T-helper 2 cell treated with Interferon-gamma antibody and Interleukin-4, amounts not matched to agents 100 ng/mL and 5 ng/mL, for 36 hours (primary cell): ENCODE data around the gene CDKN2D. TPM values are rescaled to one million over a fixed set of nuclear protein-coding genes. Genes with fewer than 3 reads are reported as not detected.
"Not testable (repeated sequence)": the region's sequence is repeated elsewhere in the genome, so short reads cannot be mapped to it uniquely, and the experiment has no call there.

ENCODE experiments used
- intact Hi-C: fragments of 100-400 bp; cut with micrococcal nuclease; formaldehyde crosslinking; loops from one replicate; pipeline ENCODE4 v1.15.1; 2023
- total RNA-seq: library from RNA; stranded (reverse); gene quantifications from 2 replicates; pipeline ENCODE4 v1.2.3, GENCODE V29; 2022

Gene CDKN2D
- total RNA-seq, 1 donor from 2014 or later, result 55.1 TPM

DNA sequence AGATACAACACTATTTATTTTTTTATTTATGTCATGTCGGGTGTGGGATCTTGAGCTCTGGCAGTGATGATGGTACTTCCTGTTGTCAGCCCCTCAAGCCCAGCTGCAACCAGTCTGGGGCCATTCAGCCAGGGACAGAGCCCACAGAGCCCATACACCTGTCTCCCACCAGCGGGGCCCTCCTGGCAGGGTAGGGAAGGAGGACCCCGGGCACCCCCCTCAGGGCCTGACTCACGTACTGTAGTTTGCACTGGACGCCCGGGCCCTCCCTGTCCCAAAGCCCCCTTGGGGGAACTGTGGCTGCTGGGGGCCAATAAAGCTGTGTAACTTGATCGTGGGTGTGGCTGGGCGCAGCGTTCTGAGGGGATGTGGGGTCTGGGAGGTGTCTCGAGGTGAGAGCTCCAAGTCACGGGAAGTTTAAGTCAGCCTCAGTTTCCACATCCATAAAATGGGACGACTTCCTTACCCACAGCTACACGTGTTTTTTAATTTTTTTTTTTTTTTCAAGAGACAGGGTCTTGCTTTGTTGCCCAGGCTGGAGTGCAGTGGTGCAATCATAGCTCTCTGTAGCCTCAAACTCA, 15.6 kb downstream of the CDKN2D start:
- intact Hi-C loops, result loop anchor here (5.0 kb wide), 2 partner anchors 51 to 151 kb away; partner anchors contain the start of genes CDC37 and KEAP1

DNA sequence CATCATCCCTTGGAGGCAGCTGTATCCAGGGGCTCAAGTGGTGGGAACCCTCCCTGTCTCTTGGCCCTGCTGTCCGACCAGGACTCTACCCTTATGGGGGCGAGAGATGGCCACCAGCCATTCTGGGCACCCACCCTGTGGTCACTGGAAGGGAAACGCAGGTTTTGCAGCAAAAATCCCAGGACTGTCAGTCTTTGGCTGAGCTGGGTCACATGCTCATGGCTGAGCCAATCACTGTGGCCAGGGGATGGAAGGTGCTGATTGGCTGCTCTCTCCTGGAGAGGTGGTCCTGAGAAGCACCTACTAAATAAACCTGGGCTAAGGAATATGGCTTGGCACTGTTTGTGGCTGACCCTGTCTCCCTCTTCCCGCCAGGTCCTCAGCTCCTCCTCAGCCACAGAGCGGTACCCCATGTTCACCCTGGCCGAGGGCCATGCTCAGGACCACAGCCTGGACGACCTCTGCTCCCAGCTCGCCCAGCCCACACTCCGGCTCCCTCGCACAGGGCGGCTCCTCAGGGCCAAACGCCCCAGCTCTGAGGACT, 16.2 kb downstream of the CDKN2D start:
- intact Hi-C loops, result loop anchor here (5.0 kb wide), 2 partner anchors 50 to 150 kb away; partner anchors contain the start of genes CDC37 and KEAP1

DNA sequence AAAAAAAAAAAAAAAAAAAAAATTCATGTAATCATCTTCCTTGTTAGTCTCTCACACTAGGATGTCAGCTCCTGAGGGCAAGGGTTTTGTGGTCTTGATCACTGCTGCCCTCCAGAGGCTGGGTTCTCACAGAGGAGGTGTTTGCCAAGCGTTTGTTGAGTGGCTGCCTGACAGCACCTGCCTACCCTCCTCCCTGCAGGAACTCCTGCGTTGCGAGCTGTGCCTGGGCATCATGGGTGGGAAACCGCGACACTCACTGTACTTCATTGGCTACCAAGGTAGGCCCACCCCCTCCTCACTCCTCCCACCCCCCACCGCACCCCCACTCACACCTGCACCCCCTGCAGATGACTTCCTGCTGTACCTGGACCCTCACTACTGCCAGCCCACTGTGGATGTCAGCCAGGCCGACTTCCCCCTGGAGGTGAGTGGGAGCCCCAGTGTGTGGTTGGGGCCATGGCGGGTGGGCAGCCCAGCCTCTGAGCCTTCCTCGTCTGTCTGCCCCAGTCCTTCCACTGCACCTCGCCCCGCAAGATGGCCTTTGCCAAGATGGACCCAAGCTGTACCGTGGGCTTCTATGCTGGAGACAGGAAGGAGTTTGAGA, 17.0 kb downstream of the CDKN2D start:
- intact Hi-C loops, result loop anchor here (5.0 kb wide), 2 partner anchors 49 to 149 kb away; partner anchors contain the start of genes CDC37 and KEAP1

DNA sequence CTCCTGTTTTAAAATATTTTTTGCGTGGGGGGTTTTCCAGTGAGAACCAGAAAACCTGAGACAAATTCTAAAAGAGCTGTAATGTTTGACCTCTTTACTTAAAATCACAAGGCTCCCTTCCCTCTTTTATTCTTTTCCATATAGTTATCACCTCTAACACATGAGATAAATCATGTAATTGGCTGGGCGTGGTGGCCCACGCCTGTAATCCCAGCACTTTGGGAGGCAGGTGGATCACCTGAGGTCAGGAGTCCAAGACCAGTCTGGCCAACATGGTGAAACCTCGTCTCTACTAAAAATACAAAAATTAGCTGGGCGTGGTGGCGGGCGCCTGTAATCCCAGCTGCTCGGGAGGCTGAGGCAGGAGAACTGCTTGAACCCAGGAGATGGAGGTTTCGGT, 17.8 kb downstream of the CDKN2D start:
- intact Hi-C loops, result loop anchor here (5.0 kb wide), 2 partner anchors 49 to 149 kb away; partner anchors contain the start of genes CDC37 and KEAP1

DNA sequence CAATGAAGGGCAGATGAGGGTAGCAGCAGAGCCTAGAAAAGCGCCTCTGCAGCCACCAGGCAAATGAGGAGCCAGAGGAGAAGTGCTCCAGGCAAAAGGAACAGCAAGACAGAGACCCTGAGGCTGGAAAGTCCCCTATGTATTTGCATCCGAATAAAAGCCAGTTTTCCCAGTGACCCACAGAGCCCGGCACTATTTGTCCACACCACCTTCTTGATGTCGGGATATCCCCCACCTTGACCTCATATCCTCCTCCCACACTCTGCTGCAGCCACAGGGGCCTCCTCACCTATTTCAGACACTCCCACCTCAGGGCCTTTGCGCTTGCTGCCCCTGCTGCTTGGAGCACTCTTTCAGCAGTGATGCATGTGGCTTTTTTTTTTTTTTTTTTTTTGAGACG, 18.4 kb downstream of the CDKN2D start:
- intact Hi-C loops, result loop anchor here (5.0 kb wide), 2 partner anchors 48 to 148 kb away; partner anchors contain the start of genes CDC37 and KEAP1

DNA sequence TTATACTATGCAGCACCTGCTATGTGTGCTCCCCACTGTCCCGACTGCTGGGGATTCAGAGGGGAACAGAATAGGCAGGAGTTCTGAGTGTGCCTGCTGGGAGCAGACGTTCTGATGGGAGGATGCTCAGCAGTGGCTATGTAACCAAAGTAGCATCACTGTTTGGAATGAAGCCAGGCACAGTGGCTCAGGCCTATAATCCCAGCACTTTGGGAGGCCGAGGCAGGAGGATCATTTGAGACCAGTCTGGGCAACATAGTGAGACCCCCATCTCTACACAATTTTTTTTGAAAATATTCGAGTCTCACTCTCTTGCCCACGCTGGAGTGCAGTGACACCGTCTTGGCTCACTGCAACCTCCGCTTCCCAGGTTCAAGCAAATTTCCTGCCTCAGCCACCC, 19.0 kb downstream of the CDKN2D start:
- intact Hi-C loops, result loop anchor here (5.0 kb wide), 2 partner anchors 47 to 147 kb away; partner anchors contain the start of genes CDC37 and KEAP1

DNA sequence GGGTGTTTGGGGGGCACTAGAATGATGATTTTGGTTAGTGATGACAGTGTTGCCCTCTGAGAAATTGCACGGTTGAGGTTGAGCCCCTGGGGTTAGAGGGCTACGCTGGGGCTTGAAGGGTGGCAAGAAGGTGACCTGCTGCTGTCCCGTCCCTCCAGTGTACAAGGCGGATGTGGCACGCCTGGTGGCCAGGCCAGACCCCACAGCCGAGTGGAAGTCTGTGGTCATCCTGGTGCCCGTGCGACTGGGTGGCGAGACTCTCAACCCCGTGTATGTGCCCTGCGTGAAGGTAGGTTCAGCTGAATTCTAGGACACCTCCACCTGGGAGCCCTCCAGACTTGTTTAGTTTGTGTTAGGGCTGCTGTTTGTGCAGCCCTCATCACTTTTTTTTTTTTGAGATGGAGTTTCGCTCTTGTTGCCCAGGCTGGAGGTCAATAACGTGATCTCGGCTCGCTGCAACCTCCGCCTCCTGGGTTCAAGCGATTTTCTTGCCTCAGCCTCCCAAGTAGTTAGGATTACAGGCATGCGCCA, 20.0 kb downstream of the CDKN2D start:
- intact Hi-C loops, result no loop called here

DNA sequence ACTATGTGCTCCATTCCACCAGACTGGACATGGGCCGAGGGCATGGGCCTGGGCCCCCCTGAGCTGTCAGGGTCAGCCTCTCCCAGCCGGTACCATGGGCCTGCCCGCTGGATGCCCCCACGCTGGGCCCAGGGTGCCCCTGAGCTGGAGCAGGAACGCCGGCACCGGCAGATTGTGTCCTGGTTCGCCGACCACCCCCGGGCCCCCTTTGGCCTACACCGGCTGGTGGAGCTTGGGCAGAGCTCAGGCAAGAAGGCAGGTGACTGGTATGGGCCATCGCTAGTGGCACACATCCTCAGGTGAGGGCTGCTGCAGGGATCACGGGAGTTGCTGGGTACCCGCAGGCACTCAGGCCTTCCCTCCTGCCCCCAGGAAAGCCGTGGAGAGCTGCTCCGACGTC, 22.0 kb downstream of the CDKN2D start:
- intact Hi-C loops, result no loop called here

DNA sequence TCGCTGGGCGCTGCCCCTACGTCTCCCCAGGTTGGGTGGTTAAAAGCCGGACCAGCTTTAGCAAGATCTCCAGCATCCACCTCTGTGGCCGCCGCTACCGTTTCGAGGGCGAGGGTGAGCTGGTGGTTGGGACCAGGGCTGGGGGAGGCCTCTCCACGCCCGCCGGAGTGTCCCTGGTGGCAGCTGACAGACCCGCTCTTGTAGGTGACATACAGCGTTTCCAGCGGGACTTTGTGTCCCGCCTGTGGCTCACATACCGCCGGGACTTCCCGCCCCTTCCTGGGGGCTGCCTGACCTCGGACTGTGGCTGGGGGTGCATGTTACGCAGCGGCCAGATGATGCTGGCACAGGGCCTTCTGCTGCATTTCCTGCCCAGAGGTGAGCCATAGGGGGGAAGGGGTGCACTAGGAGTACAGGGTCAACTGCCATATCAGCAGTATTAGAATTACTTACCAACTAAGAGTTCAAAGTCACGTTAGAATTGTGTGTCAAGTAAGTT, 24.0 kb downstream of the CDKN2D start:
- intact Hi-C loops, result loop anchor here (5.0 kb wide), 1 partner anchor 38 kb away; no protein-coding TSS in a partner anchor

DNA sequence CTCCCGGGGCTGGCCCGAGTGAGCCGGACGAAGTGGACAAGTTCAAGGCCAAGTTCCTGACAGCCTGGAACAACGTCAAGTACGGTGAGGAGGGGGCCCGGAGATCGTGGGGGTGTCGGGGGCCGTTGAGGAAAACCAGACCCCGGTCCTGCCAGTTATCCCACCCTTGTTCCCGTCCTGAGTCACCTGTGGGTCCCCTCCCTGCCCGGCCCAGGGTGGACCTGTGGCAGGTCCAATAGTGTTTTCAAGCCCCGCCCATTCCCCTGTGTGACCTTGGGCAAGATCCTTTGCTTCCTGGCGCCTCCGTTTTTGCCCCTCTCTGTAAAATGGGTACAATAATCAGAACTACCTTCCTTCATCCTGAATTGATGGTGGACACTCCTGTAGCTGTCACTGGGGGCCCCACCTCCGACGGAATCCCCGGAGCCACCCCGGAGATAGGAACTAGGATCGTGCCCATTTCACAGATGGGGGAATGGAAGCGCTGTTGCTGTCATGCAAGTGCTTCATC, 24.5 kb downstream of the CDKN2D start:
- intact Hi-C loops, result loop anchor here (5.0 kb wide), 1 partner anchor 37 kb away; no protein-coding TSS in a partner anchor

DNA sequence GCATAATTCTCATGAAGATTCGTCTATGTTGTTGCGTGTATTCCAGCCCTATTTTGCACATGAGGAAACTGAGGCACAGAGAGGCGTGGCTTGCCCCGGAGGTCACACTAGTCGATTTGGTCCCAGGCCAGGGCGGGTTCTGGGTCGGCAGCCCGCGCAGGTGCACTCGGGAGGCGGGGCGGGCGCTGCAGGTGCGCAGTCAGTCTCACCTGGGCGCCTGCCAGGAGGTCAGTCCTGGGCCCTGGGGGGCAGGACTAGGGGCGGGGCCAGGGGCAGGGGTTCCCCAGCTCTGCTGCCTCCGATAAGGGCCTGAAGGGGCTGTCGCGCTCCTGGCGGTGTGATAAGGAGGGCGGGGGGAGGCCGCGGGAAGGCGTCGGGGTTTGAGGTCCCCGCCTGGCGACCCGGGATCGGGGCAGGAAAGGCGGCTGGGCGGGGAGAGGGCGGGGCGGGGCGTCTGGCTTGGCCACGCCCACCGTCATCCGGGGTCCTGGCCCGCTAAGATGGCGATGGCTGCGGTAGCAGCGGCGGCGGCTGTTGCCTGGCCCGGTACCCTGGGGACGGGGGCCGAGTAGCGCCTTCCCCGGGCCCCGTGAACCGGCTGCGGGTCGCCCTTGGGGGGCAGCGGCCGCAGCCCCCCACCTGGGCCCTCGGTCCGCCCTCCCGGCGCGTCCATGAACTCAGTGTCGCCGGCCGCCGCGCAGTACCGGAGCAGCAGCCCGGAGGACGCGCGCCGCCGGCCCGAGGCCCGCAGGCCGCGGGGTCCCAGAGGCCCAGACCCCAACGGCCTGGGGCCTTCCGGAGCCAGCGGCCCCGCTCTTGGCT, 25.1 kb downstream of the CDKN2D start, which contains the start of gene ATG4D:
ATG4D (plus strand) TSS at position 485 of the 822 bp plus-strand sequence; CDS start at position 672, 187 bp downstream.
- intact Hi-C loops, result loop anchor here (1.0 to 5.0 kb wide), 2 partner anchors 23 to 36 kb away; partner anchors contain the start of gene KRI1

DNA sequence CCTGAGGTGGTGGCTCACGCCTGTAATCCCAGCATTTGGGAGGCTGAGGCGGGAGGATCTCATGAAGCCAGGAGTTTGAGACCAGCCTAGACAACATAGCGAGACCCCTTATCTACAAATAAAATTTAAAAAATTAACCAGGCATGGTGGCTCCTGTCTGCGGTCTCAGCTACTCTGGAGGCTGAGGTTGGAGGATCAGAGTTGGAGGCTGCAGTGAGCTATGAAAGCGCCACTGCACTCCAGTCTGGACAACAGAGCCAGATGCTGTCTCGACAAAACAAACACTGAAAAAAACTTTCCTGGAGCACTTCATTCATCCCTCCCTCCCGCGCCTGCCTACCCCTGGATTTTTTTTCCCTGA, 25.7 kb downstream of the CDKN2D start:
- intact Hi-C loops, result loop anchor here (1.0 to 5.0 kb wide), 2 partner anchors 23 to 36 kb away; partner anchors contain the start of gene KRI1

DNA sequence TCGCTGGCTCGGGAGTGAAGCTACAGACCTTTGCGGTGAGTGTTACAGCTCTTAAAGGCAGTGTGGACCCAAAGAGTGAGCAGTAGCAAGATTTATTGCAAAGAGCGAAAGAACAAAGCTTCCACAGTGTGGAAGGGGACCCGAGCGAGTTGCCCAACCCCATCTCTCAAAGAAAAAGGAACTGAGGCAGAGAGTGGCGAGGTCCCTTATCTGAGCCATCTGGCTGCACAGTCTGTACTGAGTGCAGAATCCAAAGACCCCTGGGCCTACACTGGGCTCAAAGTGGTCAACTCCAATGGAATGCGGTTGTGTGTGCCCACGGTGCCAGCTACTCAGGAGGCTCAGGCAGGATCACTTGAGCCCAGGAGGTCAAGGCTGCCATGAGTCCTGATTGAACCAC, 29.8 kb downstream of the CDKN2D start:
- intact Hi-C loops, result not testable (repeated sequence)

DNA sequence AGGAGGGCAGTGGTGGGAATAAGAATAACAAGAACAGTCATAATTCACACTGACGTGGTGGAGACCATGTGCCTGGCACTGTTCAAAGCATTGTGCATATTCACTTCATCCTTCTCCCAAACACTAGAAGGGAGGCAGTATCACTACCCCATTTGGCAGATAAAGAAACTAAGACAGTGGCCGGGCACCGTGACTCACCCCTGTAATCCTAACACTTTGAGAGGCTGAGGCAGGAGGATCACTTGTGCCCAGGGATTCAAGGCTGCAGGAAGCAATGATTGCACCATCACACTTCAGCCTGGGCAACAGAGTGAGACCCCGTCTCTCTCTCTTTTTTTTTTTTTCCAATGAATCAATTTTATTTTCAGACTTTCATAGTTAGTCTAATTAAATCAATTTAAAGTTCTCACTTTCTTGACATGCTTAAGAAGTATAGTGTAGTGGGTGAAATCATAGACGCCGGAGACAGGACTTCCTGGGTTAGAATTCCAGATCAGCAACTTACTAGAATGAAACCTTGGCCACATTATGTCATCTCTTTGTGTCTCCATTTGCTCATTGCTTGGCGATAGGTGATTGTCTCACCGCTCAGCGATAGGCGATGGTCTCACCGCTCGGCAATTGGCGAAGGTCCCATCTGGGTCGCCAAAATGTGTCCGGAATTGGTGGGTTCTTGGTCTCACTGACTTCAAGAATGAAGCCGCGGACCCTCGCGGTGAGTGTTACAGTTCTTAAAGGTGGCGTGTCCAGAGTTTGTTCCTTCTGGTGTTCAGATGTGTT, 30.4 kb downstream of the CDKN2D start:
- intact Hi-C loops, result no loop called here

DNA sequence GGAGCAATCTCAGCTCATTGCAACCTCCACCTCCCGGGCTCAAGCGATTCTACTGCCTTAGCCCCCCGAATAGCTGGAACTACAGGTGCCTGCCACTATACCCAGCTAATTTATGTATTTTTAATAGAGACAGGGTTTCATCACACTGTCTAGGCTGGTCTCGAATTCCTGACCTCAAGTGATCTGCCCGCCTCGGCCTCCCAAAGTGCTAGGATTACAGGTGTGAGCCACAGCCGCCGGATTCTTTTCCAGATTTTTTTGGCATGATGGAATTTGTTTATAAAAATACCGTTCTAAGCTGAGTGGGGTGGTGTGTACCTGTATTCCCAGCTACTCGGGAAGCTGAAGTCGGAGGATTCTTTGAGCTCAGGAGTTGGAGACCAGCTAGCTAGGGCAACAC, 31.1 kb downstream of the CDKN2D start:
- intact Hi-C loops, result no loop called here

DNA sequence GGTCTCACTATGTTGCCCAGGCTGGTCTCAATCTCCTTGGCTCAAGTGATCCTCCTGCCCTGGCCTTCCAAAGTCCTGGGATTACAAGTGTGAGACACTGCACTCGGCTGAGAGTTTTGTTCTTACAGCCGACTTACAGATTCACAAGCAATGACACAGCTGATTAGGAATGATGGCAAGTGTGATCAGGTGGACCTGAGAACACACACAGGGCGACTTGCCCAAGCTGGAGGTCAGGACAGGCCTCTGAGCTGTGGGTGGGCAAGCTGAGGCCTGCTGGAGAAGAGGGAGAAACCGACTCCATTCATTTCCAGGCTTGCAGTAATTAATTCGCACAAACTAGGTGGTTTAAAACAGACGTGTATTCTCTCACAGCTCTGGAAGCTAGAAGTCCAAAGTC, 33.2 kb downstream of the CDKN2D start:
- intact Hi-C loops, result no loop called here

DNA sequence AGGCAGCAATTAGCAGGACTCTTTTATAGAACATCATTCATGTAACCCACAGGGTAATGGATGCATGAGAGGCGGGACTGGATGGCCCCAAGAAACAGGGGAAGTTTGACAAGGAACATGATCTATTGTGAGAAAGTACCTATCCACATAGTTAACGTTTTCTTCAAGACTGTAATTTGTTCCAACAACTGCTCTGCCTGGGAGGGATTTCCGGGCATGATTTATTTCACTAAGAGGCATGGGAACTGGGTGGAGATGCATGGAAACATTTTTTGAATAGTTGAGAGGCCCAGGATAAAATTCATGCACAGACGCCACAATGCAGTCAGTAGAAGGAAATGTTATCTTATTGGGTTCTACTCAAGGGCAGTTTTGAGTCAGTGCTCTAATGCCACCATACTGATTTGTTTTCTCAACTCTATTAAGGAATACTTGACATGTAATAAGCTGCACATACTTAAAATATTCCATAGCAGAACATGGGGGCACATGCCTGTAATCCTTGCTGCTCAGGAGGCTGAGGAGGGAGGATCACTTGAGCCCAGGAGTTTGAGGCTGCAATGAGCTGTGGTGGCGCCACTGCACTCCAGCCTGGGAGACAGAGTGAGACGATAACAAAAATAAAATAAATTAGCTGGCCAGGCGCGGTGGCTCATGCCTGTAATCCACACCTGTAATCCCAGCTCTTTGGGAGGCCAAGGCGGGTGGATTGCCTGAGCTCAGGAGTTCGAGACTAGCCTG, 35.0 kb downstream of the CDKN2D start:
- intact Hi-C loops, result no loop called here

DNA sequence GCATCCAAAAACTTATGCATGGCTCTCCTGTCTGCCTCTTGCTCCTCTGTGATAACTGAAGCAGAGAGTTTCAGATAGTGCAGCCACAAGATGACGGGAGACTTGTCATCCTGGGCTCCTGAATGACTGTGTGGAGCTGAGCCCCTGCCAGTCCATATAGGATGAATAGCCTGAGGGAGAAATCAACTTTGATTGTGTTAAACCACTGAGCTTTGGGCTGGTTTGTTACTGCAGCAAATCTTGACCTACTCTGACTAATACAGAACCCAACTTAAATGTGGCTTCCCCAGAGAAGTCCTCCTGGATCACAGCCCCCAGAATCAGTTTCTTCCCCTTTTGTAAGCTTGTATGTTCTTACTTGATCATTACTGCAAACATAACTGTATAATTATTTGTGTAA, 36.3 kb downstream of the CDKN2D start:
- intact Hi-C loops, result no loop called here

DNA sequence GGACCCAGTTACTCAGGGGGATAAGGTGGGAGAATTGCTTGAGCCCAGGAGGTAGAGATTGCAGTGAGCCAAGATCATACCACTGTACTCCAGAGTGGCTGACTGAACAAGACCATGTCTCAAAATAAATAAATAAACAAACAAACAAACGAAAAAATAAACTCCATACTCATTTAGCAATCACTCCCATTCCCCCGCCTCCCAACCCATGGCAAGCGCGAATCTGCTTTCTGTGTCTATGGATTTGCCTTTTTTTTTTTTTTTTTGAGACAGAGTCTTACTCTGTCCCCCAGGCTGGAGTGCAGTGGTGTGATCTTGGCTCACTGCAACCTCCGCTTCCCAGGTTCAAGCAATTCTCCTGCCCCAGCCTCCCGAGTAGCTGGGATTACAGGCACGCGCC, 41.9 kb downstream of the CDKN2D start:
- intact Hi-C loops, result not testable (repeated sequence)
